Kidney epithelial cell (primary cell): Measurements from ENCODE around the gene ERC1. TPM values are rescaled to one million over a fixed set of nuclear protein-coding genes. Genes with fewer than 3 reads are reported as not detected.
"Not testable (repeated sequence)": the region's sequence is repeated elsewhere in the genome, so short reads cannot be mapped to it uniquely, and the experiment has no call there.

Experiments used
- DNase-seq: peaks from one replicate; pipeline ENCODE4 v3.0.0-alpha.2; 2010; ENCODE audit warnings: low read depth
- H3K27me3 ChIP-seq: 2 replicates; pipeline ENCODE4 v1.6.0; 2011; ENCODE audit warnings: low read length; ENCODE audit not compliant: control insufficient read depth, insufficient read depth
- H3K36me3 ChIP-seq: 2 replicates; pipeline ENCODE4 v1.5.1; 2011; ENCODE audit warnings: low read length; ENCODE audit not compliant: control insufficient read depth, insufficient read depth
- H3K4me3 ChIP-seq: 2 replicates; pipeline ENCODE4 v1.5.1; 2011; ENCODE audit warnings: low read depth, mild to moderate bottlenecking, control low read depth, low read length
- CTCF ChIP-seq: IDR thresholded peaks from 2 replicates; pipeline ENCODE4 v1.5.1; 2011; ENCODE audit warnings: mild to moderate bottlenecking, moderate library complexity, low read length, control low read depth, inconsistent platforms; ENCODE audit not compliant: insufficient read depth, poor library complexity, severe bottlenecking
- total RNA-seq: library from RNA; depleted of rRNA; stranded (reverse); fragments of >200 nt; gene quantifications from 2 replicates; pipeline ENCODE4 v1.2.3, GENCODE V29; 2015

ERC1 gene
- total RNA-seq, 1 donor from 2014 or later: 16.4 TPM

GRCh38 chr12:1307796-1308195, 316.8 kb downstream of the ERC1 start:
- no peak for DNase-seq
- Histone ChIP-seq H3K27me3 (no peaks in the 10 kb centered on the region), H3K36me3 (no peaks in the 10 kb centered on the region), H3K4me3 (no peak overlapping the region)
- TF ChIP-seq CTCF: no peak

GRCh38 chr12:1309613-1310012, 318.6 kb downstream of the ERC1 start:
- no peak for TF ChIP-seq CTCF
- H3K36me3 ChIP-seq: no peaks in the 10 kb centered on the region
- no peaks in the 10 kb centered on the region for H3K27me3 ChIP-seq
- H3K4me3 ChIP-seq: no peak overlapping the region
- no peak for DNase-seq

GRCh38 chr12:1310653-1311052, 319.6 kb downstream of the ERC1 start:
- Histone ChIP-seq H3K36me3 (no peaks in the 10 kb centered on the region), H3K27me3 (no peaks in the 10 kb centered on the region), H3K4me3 (no peak overlapping the region)
- no peak for TF ChIP-seq CTCF
- DNase-seq: no peak

- TF ChIP-seq CTCF: no peak
- no peak for DNase-seq
- Histone ChIP-seq H3K36me3 (no peaks in the 10 kb centered on the region), H3K27me3 (no peaks in the 10 kb centered on the region), H3K4me3 (no peak overlapping the region)
Observed at GRCh38 chr12:1311145-1311544, 320.1 kb downstream of the ERC1 start.

GRCh38 chr12:1313906-1314305, 322.9 kb downstream of the ERC1 start:
- no peak for DNase-seq
- Histone ChIP-seq H3K27me3 (no peaks in the 10 kb centered on the region), H3K36me3 (no peaks in the 10 kb centered on the region), H3K4me3 (no peak overlapping the region)
- TF ChIP-seq CTCF: no peak

- Histone ChIP-seq H3K36me3 (no peaks in the 10 kb centered on the region), H3K27me3 (no peaks in the 10 kb centered on the region), H3K4me3 (no peak overlapping the region)
- TF ChIP-seq CTCF: no peak
- DNase-seq: no peak
Observed at GRCh38 chr12:1314523-1314922, 323.5 kb downstream of the ERC1 start.

- not testable (repeated sequence) for H3K4me3 ChIP-seq, H3K36me3 ChIP-seq, H3K27me3 ChIP-seq, DNase-seq
Observed at GRCh38 chr12:1316991-1317390, 326.0 kb downstream of the ERC1 start.
